HepG2 (cell line): Measurements from ENCODE around the gene CAD. TPM values are rescaled to one million over a fixed set of nuclear protein-coding genes. Genes with fewer than 3 reads are reported as not detected.

Experiments
- AHR ChIP-seq: IDR thresholded peaks from 2 replicates; pipeline ENCODE4 v1.6.1; 2018; ENCODE audit warnings: missing genetic modification reagents, missing compliant biosample characterization
- ASH2L ChIP-seq: fragments of 300-600, 200-600 bp; sonication (generic); IDR thresholded peaks from 2 replicates; pipeline ENCODE4 v1.7.0; 2017; ENCODE audit warnings: low read depth, mild to moderate bottlenecking, moderate library complexity, mixed read lengths, low read length; ENCODE audit not compliant: insufficient read length
- BRD4 ChIP-seq: sonication (generic); formaldehyde crosslinking; IDR thresholded peaks from 2 replicates; pipeline ENCODE4 v1.4.0; 2020; ENCODE audit warnings: missing genetic modification reagents
- CEBPB ChIP-seq: IDR thresholded peaks from 2 replicates; pipeline ENCODE4 v1.6.1; 2011; ENCODE audit warnings: low read depth, low read length, improper control_type of control experiment, borderline replicate concordance
- FOXJ3 ChIP-seq: sonication (generic); formaldehyde crosslinking; IDR thresholded peaks from 2 replicates; pipeline ENCODE4 v1.4.0; 2020; ENCODE audit warnings: missing genetic modification reagents, mild to moderate bottlenecking, borderline replicate concordance
- GLI4 ChIP-seq: sonication (generic); formaldehyde crosslinking; IDR thresholded peaks from 2 replicates; pipeline ENCODE4 v1.5.1; 2020; ENCODE audit warnings: missing genetic modification reagents, mild to moderate bottlenecking, moderate library complexity, borderline replicate concordance
- KMT2B ChIP-seq: IDR thresholded peaks from 2 replicates; pipeline ENCODE4 v1.6.1; 2016; ENCODE audit warnings: missing genetic modification reagents, missing compliant biosample characterization
- RXRB ChIP-seq: IDR thresholded peaks from 2 replicates; pipeline ENCODE4 v1.6.1; 2016; ENCODE audit warnings: borderline replicate concordance, missing genetic modification reagents, missing compliant biosample characterization
- ZBTB38 ChIP-seq: sonication (generic); formaldehyde crosslinking; IDR thresholded peaks from 2 replicates; pipeline ENCODE4 v1.5.1; 2020; ENCODE audit warnings: mild to moderate bottlenecking, missing genetic modification reagents
- ZFP1 ChIP-seq: IDR thresholded peaks from 2 replicates; pipeline ENCODE4 v1.6.1; 2016
- ZNF335 ChIP-seq: sonication (generic); formaldehyde crosslinking; IDR thresholded peaks from 2 replicates; pipeline ENCODE4 v1.4.0; 2020; ENCODE audit warnings: missing genetic modification reagents
- ZNF572 ChIP-seq: sonication (generic); formaldehyde crosslinking; IDR thresholded peaks from 2 replicates; pipeline ENCODE4 v1.5.1; 2020; ENCODE audit warnings: mild to moderate bottlenecking, missing genetic modification reagents
- ZNF672 ChIP-seq: sonication (generic); formaldehyde crosslinking; IDR thresholded peaks from 2 replicates; pipeline ENCODE4 v1.8.1; 2022; ENCODE audit warnings: missing genetic modification reagents
- polyA plus RNA-seq, 8 experiments: library from polyadenylated mRNA; depleted of rRNA in 3 of 8; stranded (reverse) in 7 of 8; unstranded in 1 of 8; fragments of >200 nt; fragmentation: Illumina TruSeq in 4 of 8; extraction: Trizol in 4 of 8; gene quantifications; 2 replicates each; pipeline versions ENCODE4 v1.2.1 to v1.2.3, GENCODE V29; 2011 to 2016; ENCODE audit warnings: low read depth in 4 of 8, missing spikeins in 1 of 8, mixed read lengths in 1 of 8; ENCODE audit not compliant: insufficient read depth in 1 of 8
- total RNA-seq, 5 experiments: library from RNA; depleted of rRNA; stranded (reverse); fragments of >200 nt; fragmentation: Illumina TruSeq; extraction: Trizol; gene quantifications; 2 replicates each; pipeline ENCODE4 v1.2.3, GENCODE V29; 2016; ENCODE audit warnings: low read depth in 1 of 5
- TF ChIP-seq, protein P1 (sequence below), 2 experiments: sonication (generic) in 1 of 2; formaldehyde crosslinking in 1 of 2; IDR thresholded peaks; 2 replicates each; pipeline versions ENCODE4 v1.6.1 to v1.9.0; 2014 to 2022; ENCODE audit warnings: antibody characterized with exemption in 1 of 2, borderline replicate concordance in 1 of 2, inconsistent platforms in 1 of 2, low read depth in 1 of 2, missing genetic modification reagents in 1 of 2
- TF ChIP-seq, protein P2 (sequence below): sonication (generic); formaldehyde crosslinking; IDR thresholded peaks from 2 replicates; pipeline ENCODE4 v1.4.0; 2020; ENCODE audit warnings: missing genetic modification reagents, mild to moderate bottlenecking, borderline replicate concordance
- TF ChIP-seq, protein P3 (sequence below): sonication (generic); formaldehyde crosslinking; IDR thresholded peaks from 2 replicates; pipeline ENCODE4 v1.5.0; 2020; ENCODE audit warnings: missing genetic modification reagents, mild to moderate bottlenecking, borderline replicate concordance
- TF ChIP-seq, protein P4 (sequence below): sonication (generic); formaldehyde crosslinking; IDR thresholded peaks from 2 replicates; pipeline ENCODE4 v1.4.0; 2020; ENCODE audit warnings: mild to moderate bottlenecking, missing genetic modification reagents

CAD gene
- total and polyA plus RNA-seq, 2 of the 13 experiments (the other 11 are each of a cell fraction or from before 2014, with no cell fraction given) = 21.7 to 37.0 TPM

DNA sequence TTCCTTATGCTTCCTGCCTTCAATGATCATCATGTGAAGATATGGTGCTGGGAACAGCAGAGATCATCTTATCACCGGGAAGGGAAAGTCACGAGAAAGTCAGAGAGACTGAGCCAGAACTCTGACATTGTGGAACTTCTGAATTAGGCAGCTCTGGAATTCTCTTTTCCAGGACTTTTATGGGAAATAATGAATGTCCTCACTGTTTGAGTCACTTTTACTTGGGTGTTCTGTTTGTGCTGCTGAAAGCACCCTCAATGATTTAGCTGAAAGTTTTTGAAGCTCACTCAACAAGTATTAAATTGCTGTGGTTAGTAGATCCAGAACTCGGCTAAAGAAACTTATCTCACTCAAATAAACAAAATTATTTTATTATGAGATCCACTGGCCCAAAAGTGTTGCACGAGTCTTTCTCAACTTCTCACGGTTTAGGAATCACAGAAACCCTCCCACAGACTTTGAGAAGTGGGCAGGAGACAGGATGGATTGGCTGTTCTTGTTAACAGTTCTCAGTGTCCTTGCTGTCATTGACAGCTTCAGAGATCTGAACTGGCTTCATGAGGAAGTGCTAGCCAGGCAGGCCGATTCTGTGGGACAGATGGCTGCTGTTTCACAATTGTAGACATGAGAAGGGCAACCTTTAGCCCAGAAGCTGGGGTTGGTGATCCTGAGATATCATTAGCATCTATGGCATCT, 31.7 kb upstream of the CAD start (continued):
- TF ChIP-seq, protein P1, sequence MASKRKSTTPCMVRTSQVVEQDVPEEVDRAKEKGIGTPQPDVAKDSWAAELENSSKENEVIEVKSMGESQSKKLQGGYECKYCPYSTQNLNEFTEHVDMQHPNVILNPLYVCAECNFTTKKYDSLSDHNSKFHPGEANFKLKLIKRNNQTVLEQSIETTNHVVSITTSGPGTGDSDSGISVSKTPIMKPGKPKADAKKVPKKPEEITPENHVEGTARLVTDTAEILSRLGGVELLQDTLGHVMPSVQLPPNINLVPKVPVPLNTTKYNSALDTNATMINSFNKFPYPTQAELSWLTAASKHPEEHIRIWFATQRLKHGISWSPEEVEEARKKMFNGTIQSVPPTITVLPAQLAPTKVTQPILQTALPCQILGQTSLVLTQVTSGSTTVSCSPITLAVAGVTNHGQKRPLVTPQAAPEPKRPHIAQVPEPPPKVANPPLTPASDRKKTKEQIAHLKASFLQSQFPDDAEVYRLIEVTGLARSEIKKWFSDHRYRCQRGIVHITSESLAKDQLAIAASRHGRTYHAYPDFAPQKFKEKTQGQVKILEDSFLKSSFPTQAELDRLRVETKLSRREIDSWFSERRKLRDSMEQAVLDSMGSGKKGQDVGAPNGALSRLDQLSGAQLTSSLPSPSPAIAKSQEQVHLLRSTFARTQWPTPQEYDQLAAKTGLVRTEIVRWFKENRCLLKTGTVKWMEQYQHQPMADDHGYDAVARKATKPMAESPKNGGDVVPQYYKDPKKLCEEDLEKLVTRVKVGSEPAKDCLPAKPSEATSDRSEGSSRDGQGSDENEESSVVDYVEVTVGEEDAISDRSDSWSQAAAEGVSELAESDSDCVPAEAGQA (IDR thresholded peaks at IDR 0.05; ENCODE audit: low read depth) = no peak
- TF ChIP-seq, protein P1 (CRISPR knock-in tag; IDR thresholded peaks at IDR 0.05; ENCODE audit: borderline replicate concordance) = no peak
- TF ChIP-seq, protein P2, sequence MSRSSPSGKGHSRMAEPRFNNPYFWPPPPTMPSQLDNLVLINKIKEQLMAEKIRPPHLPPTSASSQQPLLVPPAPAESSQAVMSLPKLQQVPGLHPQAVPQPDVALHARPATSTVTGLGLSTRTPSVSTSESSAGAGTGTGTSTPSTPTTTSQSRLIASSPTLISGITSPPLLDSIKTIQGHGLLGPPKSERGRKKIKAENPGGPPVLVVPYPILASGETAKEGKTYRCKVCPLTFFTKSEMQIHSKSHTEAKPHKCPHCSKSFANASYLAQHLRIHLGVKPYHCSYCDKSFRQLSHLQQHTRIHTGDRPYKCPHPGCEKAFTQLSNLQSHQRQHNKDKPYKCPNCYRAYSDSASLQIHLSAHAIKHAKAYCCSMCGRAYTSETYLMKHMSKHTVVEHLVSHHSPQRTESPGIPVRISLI (CRISPR knock-in tag) = peak; percentile 54; the same call in 1 of the 2 replicates
- TF ChIP-seq ZFP1 (CRISPR knock-in tag) (no peak), ZNF335 (CRISPR knock-in tag) (peak; percentile 62; the same call in 1 of the 2 replicates), GLI4 (CRISPR knock-in tag) (no peak), BRD4 (CRISPR knock-in tag) (0 out of 2 replicates have a peak, but pooled peaks have one; percentile 17), ZNF572 (CRISPR knock-in tag) (no peak), CEBPB (peak; percentile 93), ASH2L (peak; percentile 54), ZBTB38 (CRISPR knock-in tag) (peak; percentile 53; the same call in 1 of the 2 replicates), RXRB (CRISPR knock-in tag) (peak; percentile 95), KMT2B (CRISPR knock-in tag) (peak; percentile 47; the same call in 1 of the 2 replicates), FOXJ3 (CRISPR knock-in tag) (no peak), ZNF672 (CRISPR knock-in tag) (no peak), AHR (CRISPR knock-in tag) (no peak)
- TF ChIP-seq, protein P3, sequence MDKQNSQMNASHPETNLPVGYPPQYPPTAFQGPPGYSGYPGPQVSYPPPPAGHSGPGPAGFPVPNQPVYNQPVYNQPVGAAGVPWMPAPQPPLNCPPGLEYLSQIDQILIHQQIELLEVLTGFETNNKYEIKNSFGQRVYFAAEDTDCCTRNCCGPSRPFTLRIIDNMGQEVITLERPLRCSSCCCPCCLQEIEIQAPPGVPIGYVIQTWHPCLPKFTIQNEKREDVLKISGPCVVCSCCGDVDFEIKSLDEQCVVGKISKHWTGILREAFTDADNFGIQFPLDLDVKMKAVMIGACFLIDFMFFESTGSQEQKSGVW (CRISPR knock-in tag) = no peak
- TF ChIP-seq, protein P4, sequence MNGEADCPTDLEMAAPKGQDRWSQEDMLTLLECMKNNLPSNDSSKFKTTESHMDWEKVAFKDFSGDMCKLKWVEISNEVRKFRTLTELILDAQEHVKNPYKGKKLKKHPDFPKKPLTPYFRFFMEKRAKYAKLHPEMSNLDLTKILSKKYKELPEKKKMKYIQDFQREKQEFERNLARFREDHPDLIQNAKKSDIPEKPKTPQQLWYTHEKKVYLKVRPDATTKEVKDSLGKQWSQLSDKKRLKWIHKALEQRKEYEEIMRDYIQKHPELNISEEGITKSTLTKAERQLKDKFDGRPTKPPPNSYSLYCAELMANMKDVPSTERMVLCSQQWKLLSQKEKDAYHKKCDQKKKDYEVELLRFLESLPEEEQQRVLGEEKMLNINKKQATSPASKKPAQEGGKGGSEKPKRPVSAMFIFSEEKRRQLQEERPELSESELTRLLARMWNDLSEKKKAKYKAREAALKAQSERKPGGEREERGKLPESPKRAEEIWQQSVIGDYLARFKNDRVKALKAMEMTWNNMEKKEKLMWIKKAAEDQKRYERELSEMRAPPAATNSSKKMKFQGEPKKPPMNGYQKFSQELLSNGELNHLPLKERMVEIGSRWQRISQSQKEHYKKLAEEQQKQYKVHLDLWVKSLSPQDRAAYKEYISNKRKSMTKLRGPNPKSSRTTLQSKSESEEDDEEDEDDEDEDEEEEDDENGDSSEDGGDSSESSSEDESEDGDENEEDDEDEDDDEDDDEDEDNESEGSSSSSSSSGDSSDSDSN (CRISPR knock-in tag) = 0 out of 2 replicates have a peak, but pooled peaks have one; percentile 21
